Coronary artery (tissue), 2 donors: ENCODE data around the gene KLHL20.

Experiments
- DNase-seq: peaks from one replicate; pipeline ENCODE4 v3.0.0-alpha.2; 2017; ENCODE audit warnings: low spot score
- H3K27ac ChIP-seq, 2 donors: fragments of 200-600 bp; sonication (generic); one replicate each; pipeline ENCODE4 v1.5.1; 2016 to 2019
- H3K4me3 ChIP-seq: fragments of 200-600 bp; sonication (generic); 2 replicates; pipeline ENCODE4 v1.5.1; 2016; ENCODE audit warnings: mild to moderate bottlenecking, moderate library complexity
- CTCF ChIP-seq: fragments of 200-600 bp; sonication (generic); IDR thresholded peaks from one replicate; pipeline ENCODE4 v1.5.1; 2019; ENCODE audit warnings: antibody characterized with exemption

KLHL20 gene

GRCh38 chr1:173823781-173824314, 109.1 kb downstream of the KLHL20 start:
- peak overlapping the region; percentile 89 to 94 for H3K27ac ChIP-seq

GRCh38 chr1:173824315-173825081, 109.7 kb downstream of the KLHL20 start, which contains the start of the genes CENPL and DARS2:
Gene CENPL, minus strand, starts transcription at chr1:173824883. Its CDS starts 13,584 bp downstream, at chr1:173811299.
Gene DARS2, plus strand, starts transcription at chr1:173824673. Its CDS starts 557 bp downstream, at chr1:173825230.
- Histone ChIP-seq H3K27ac (peak within 1 kb of the TSS; percentile 89 to 94), H3K4me3 (peak within 1 kb of the TSS; percentile 86)
- DNase-seq: peak; percentile 95
- TF ChIP-seq CTCF: no peak

More at GRCh38 chr1:173823781-173824314, 109.1 kb downstream of the KLHL20 start:
- DNase-seq: no peak
- TF ChIP-seq CTCF: no peak
- peak overlapping the region; percentile 86 for H3K4me3 ChIP-seq

GRCh38 chr1:173827611-173828010, 112.8 kb downstream of the KLHL20 start:
- no peak for TF ChIP-seq CTCF
- no peak overlapping the region for H3K27ac ChIP-seq

GRCh38 chr1:173832748-173833147, 118.0 kb downstream of the KLHL20 start:
- DNase-seq: no peak
- Histone ChIP-seq H3K4me3 (no peak overlapping the region), H3K27ac (no peak overlapping the region)
- no peak for TF ChIP-seq CTCF

More at GRCh38 chr1:173827611-173828010, 112.8 kb downstream of the KLHL20 start:
- no peak overlapping the region for H3K4me3 ChIP-seq
- no peak for DNase-seq
